Endothelial cell of umbilical vein (primary cell): ENCODE data around the gene GOLGA3. TPM values are rescaled to one million over a fixed set of nuclear protein-coding genes. Genes with fewer than 3 reads are reported as not detected.

Experiments
- BruUV-seq: library from RNA; stranded (reverse); fragments of 400-500 nt; replicated peaks from 2 replicates; lab custom pipeline; 2021; lab: Mats Ljungman, UMichigan
- CTCF ChIA-PET: fragments of 300-600, 350-600 bp; sonication (Branson Sonifier 250); formaldehyde crosslinking; loops from one replicate; lab custom pipeline; 2021; ENCODE audit warnings: antibody characterized with exemption, inconsistent platforms; lab: Charles Lee
- POLR2A ChIA-PET: fragments of 300-600, 350-600 bp; sonication (Branson Sonifier 250); formaldehyde crosslinking; loops from one replicate; lab custom pipeline; 2021; ENCODE audit warnings: antibody characterized with exemption, inconsistent platforms; lab: Charles Lee
- DNase-seq: peaks from one replicate; pipeline ENCODE4 v3.0.0-alpha.2; 2011; ENCODE audit warnings: low read depth, low spot score
- FAIRE-seq: peaks from 2 replicates; lab custom pipeline; 2011; peaks lifted over from hg19 to GRCh38; lab: Jason Lieb, UNC
- H2AFZ ChIP-seq: 2 replicates; pipeline ENCODE4 v1.6.0; 2012; ENCODE audit warnings: low read depth, low read length, control low read depth, inconsistent platforms
- H3K27ac ChIP-seq: 2 replicates; pipeline ENCODE4 v1.5.1; 2011; ENCODE audit warnings: low read depth, mild to moderate bottlenecking, control low read depth, low read length, moderate library complexity; ENCODE audit not compliant: insufficient read depth
- H3K27me3 ChIP-seq, 2 experiments: 2 replicates each; pipeline versions ENCODE4 v1.6.0 to v1.6.1; 2011; ENCODE audit warnings: low read length in 2 of 2, mixed read lengths in 1 of 2; ENCODE audit not compliant: control insufficient read depth in 2 of 2, insufficient read depth in 2 of 2
- H3K36me3 ChIP-seq, 2 experiments: 2 replicates in 1 of 2; 3 replicates in 1 of 2; pipeline ENCODE4 v1.5.1; 2011; ENCODE audit warnings: low read length in 2 of 2, mild to moderate bottlenecking in 1 of 2, moderate library complexity in 1 of 2; ENCODE audit not compliant: control insufficient read depth in 2 of 2, insufficient read depth in 2 of 2; ENCODE audit errors: extremely low read depth in 1 of 2
- H3K4me1 ChIP-seq: 3 replicates; pipeline ENCODE4 v1.5.1; 2011; ENCODE audit warnings: mild to moderate bottlenecking, low read length; ENCODE audit not compliant: control insufficient read depth, insufficient read depth; ENCODE audit errors: extremely low read depth
- H3K4me2 ChIP-seq: 2 replicates; pipeline ENCODE4 v1.6.1; 2011; ENCODE audit warnings: low read length, control low read depth, mixed read lengths; ENCODE audit not compliant: insufficient read depth
- H3K4me3 ChIP-seq, 3 experiments: fragments of 200-600 bp in 1 of 3; sonication (generic), shearing (Covaris generic) in 1 of 3; replicated peaks in 1 of 3; 2 replicates each; pipeline ENCODE4 v1.5.1; 2011 to 2016; ENCODE audit warnings: control low read depth in 3 of 3, low read length in 3 of 3, mild to moderate bottlenecking in 2 of 3, inconsistent platforms in 1 of 3, low read depth in 1 of 3, moderate library complexity in 1 of 3; ENCODE audit not compliant: insufficient read depth in 1 of 3
- H3K79me2 ChIP-seq: 2 replicates; pipeline ENCODE4 v1.6.0; 2012; ENCODE audit warnings: low read length, inconsistent platforms; ENCODE audit not compliant: control insufficient read depth, insufficient read depth
- H3K9ac ChIP-seq: replicated peaks from 2 replicates; pipeline ENCODE3; 2011; ENCODE audit warnings: low read length, control low read depth; ENCODE audit not compliant: insufficient read depth; ENCODE audit errors: extremely low read depth
- H3K9me1 ChIP-seq: replicated peaks from 3 replicates; pipeline ENCODE4 v1.6.0; 2011; ENCODE audit warnings: mild to moderate bottlenecking, low read length; ENCODE audit not compliant: control insufficient read depth, insufficient read depth; ENCODE audit errors: extremely low read depth
- H3K9me3 ChIP-seq: replicated peaks from 2 replicates; pipeline ENCODE4 v1.5.1; 2012; ENCODE audit warnings: low read length, inconsistent platforms; ENCODE audit not compliant: control insufficient read depth, insufficient read depth
- H4K20me1 ChIP-seq: replicated peaks from 2 replicates; pipeline ENCODE3; 2011; ENCODE audit warnings: mild to moderate bottlenecking, low read length; ENCODE audit not compliant: control insufficient read depth, insufficient read depth; ENCODE audit errors: extremely low read depth
- CTCF ChIP-seq, 2 donors: IDR thresholded peaks; 1 replicate in 1 of 2; 2 replicates in 1 of 2; pipeline ENCODE4 v1.5.1; 2011; ENCODE audit warnings: low read length in 2 of 2, mild to moderate bottlenecking in 2 of 2, moderate library complexity in 2 of 2, control low read depth in 1 of 2, inconsistent platforms in 1 of 2, low read depth in 1 of 2; ENCODE audit not compliant: insufficient read depth in 1 of 2; ENCODE audit errors: extremely low read depth in 1 of 2
- EZH2 ChIP-seq: IDR thresholded peaks from 2 replicates; pipeline ENCODE4 v1.6.1; 2012; ENCODE audit warnings: borderline replicate concordance, low read depth, mild to moderate bottlenecking, moderate library complexity, low read length, inconsistent platforms; ENCODE audit not compliant: severe bottlenecking
- FOS ChIP-seq: IDR thresholded peaks from 2 replicates; pipeline ENCODE4 v1.6.1; 2011; ENCODE audit warnings: mild to moderate bottlenecking, low read length, moderate library complexity, borderline replicate concordance; ENCODE audit not compliant: insufficient read depth
- GATA2 ChIP-seq: IDR thresholded peaks from 2 replicates; pipeline ENCODE4 v1.7.0; 2011; ENCODE audit warnings: low read depth, mild to moderate bottlenecking, moderate library complexity, mixed read lengths, low read length; ENCODE audit not compliant: insufficient read length, insufficient read depth
- JUN ChIP-seq: IDR thresholded peaks from 2 replicates; pipeline ENCODE4 v1.6.1; 2011; ENCODE audit warnings: borderline replicate concordance, low read depth; ENCODE audit not compliant: insufficient read length, insufficient read depth
- MAX ChIP-seq: IDR thresholded peaks from 2 replicates; pipeline ENCODE4 v1.6.1; 2011; ENCODE audit not compliant: insufficient read depth, insufficient read length
- MYC ChIP-seq: IDR thresholded peaks from one replicate; pipeline ENCODE4 v1.6.1; 2011; ENCODE audit warnings: mild to moderate bottlenecking, low read depth, low read length
- POLR2A ChIP-seq: IDR thresholded peaks from 2 replicates; pipeline ENCODE4 v1.6.1; 2012; ENCODE audit warnings: low read depth, mild to moderate bottlenecking, control low read depth, low read length
- POLR2AphosphoS5 ChIP-seq: IDR thresholded peaks from 2 replicates; pipeline ENCODE4 v1.6.1; 2012; ENCODE audit warnings: low read depth, mild to moderate bottlenecking, control low read depth, low read length, moderate library complexity; ENCODE audit not compliant: insufficient read depth
- dilution Hi-C: fragments of 300-500 bp; cut with MboI; formaldehyde crosslinking; loops from one replicate; pipeline ENCODE4 v1.15.0; 2019; ENCODE audit warnings: low sequenced_read_pairs; ENCODE audit not compliant: extremely low pct_ligation_motif_present
- intact Hi-C: fragments of 100-400 bp; cut with micrococcal nuclease; formaldehyde crosslinking; loops from one replicate; pipeline ENCODE4 v1.10.0; 2022
- polyA plus RNA-seq, 4 experiments: library from polyadenylated mRNA; depleted of rRNA in 3 of 4; stranded (reverse) in 3 of 4; unstranded in 1 of 4; fragments of >200 nt; gene quantifications; 2 replicates each; pipeline versions ENCODE4 v1.2.1 to v1.2.3, GENCODE V29; 2011 to 2012; ENCODE audit warnings: missing spikeins in 1 of 4
- total RNA-seq: library from RNA; stranded (reverse); gene quantifications from 2 replicates; pipeline ENCODE4 v1.2.3, GENCODE V29; 2021

Gene GOLGA3
- total and polyA plus RNA-seq, 2 donors (not counting 3 experiments of a cell fraction or from before 2014, with no cell fraction given): 18.4 to 86.0 TPM

GRCh38 chr12:132775502-132776229, 53.0 kb downstream of the GOLGA3 start:
- dilution Hi-C loops (no loop called here), intact Hi-C loops (no loop called here)
- Histone ChIP-seq H3K4me3 (no peak overlapping the region), H3K27ac (no peak overlapping the region), H3K9ac (no peak overlapping the region), H3K36me3 (peaks cover 31 to 58% of the 10 kb centered on the region in 2 experiments), H3K79me2 (no peaks in the 10 kb centered on the region), H4K20me1 (no peaks in the 10 kb centered on the region), H3K9me1 (no peaks in the 10 kb centered on the region), H3K9me3 (no peaks in the 10 kb centered on the region), H3K4me1 (no peaks in the 10 kb centered on the region), H3K27me3 (no peaks in the 10 kb centered on the region), H3K4me2 (no peak overlapping the region), H2AFZ (no peak overlapping the region)
- TF ChIP-seq MAX (no peak), EZH2 (no peak), POLR2A (no peak), MYC (no peak), POLR2AphosphoS5 (no peak), CTCF (IDR thresholded peaks at IDR 0.05; ENCODE audit: extremely low read depth in 1 of 2, insufficient read depth in 1 of 2, low read depth in 1 of 2, low read length in 2 of 2) (no peak), GATA2 (no peak), JUN (no peak), FOS (no peak)
- ChIA-PET POLR2A (no interaction called here), CTCF (interaction anchor here (1.1 kb wide), 1 partner anchor 11 kb away, joined by 3 read pairs; no protein-coding TSS in a partner anchor)
- no peak for DNase-seq
- no peak for FAIRE-seq
- no TSS peak for BruUV-seq
